ENCODE data around the gene NAGLU.
"Not testable (repeated sequence)": the region's sequence is repeated elsewhere in the genome, so short reads cannot be mapped to it uniquely, and the experiment has no call there.

Gene NAGLU

DNA sequence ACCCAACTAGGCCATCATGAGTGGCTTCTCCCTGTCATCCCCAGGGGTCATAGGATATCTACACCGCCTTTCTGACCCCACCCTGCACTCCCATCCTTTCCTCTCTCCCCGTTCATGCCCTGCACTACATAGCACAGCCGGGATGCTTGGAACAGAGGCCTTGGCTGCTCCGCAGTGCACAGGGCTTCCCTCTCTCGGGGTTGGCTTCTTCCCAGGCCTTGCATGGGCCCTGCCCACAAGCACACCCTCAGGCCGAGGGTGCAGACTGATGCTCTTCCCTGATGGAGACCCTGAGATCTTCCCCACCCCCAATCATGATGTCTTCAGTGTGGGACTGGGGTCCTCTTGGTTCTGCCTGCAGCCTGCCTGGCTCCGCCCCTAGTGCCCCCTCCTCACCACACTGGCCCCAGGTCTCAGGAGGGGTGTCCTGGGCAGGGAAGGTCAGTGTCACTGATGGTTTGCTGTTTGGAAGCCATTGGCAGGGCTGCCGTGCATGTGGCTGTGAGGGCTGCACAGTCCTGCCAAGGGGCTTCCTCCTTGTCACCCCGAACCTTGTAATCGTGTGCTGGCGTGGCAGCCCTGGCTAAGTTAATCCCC is 14.3 kb upstream of the NAGLU start:
- no peak for DNase-seq

DNA sequence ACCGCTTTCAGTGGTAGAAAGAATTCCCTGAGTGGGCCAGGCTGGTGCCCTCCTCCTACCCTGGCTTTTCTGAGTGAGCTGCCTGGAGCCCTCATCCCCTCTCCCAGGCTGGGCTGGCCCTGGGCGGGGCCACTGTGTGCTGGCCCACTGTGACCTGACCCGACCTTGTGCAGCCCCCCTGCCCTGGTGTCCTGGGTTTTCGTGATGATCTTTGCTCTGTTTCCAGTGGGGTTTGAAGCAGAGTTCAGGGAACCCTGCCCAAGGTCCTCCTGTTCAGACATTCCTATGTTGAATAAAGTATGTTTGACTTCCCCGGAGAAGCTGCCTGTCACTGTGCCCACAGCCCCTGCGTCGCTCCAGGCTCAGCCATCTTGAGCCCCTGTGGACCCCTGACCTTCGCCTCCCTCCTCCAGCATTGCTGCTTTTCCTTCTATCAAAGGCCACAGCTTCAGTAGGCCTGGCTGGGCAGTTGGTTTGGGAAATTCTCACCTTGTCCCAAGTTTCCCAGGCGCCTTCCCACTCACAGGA is 13.7 kb upstream of the NAGLU start:
- no peak for DNase-seq

DNA sequence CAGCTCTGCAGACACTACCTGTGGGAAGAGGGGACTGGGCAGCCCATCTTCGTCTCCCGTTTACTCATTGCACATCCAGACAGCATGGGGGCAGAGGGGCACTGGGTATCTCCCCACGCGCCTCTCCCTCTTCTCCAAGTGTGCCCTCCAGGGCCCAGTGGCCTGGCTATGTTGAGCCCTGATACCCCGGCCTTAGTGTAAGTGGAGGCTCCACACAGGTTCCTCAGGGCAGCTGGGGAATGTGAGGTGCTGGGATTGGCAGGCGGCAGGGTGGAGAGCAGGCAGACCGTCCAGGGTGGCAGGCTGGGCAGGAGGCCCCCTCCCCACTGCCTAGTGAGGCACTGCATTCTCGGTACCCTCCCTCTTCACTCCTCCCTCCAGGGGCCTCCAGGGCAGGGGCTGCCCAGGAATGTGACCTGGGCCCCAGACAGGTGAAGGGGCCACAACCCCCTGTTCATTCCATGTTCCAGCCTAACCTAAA is 13.2 kb upstream of the NAGLU start:
- no peak for DNase-seq

GRCh38 chr17:42525221-42525620 is 10.8 kb upstream of the NAGLU start:
- DNase-seq: no peak

GRCh38 chr17:42526031-42526444 is 10.0 kb upstream of the NAGLU start:
- DNase-seq: no peak

GRCh38 chr17:42527932-42528331 is 8.1 kb upstream of the NAGLU start:
- no peak for DNase-seq

GRCh38 chr17:42529061-42529460 is 7.0 kb upstream of the NAGLU start:
- DNase-seq: no peak

DNA sequence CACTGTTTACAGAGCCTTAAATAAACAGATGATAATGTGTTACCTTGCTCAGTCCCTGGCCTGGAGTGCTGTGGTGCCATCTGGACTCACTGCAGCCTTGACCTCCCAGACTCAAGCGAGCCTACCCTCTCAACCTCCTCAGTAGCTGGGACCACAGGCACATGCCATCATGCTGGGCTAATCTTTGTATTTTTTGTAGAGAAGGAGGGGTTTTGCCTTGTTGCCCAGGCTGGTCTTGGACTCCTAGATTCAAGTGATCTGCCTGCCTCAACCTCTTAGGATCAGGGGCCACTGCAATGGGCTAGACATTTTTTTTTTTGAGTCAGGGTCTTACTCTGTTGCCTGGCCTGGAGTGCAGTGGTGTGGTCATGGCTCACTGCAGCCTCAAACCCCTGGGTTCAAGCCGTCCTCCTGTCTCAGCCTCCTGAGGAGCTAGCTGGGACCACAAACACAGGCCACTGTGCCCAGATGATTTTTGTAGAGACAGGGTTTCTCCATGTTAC is 5.0 kb upstream of the NAGLU start:
- DNase-seq: no peak

- DNase-seq: no peak
Measured at GRCh38 chr17:42531455-42532354, 4.3 kb upstream of the NAGLU start.

GRCh38 chr17:42535155-42536047 is 640 bp upstream of the NAGLU start:
- no peak for DNase-seq

DNA sequence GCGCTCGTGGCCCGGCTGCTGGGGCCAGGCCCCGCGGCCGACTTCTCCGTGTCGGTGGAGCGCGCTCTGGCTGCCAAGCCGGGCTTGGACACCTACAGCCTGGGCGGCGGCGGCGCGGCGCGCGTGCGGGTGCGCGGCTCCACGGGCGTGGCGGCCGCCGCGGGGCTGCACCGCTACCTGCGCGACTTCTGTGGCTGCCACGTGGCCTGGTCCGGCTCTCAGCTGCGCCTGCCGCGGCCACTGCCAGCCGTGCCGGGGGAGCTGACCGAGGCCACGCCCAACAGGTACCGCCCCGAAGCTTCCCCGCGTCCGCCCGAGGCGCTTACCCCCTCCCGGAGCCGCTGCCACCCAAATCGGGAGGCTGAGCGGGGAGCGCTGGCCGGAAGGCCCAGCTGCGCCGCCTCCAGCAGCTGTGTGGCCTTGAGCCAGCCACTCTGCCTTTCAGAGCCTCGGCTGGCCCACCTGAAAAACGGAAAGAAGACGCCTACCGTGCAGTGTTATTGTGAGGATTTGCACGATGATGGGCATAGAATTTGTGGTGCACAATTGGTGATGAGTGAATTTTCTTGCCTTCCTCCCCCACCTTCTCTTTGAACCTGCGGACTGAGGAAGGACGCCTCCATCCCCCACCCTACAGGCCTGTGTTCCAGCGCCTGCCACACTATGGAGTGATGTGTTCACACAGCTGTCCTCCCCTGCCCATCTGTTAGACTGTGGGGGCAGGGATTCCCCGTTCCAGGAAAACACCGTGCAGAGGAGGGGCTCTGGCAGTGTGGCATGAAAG is 523 bp downstream of the NAGLU start:
- no peak for DNase-seq

GRCh38 chr17:42537156-42537805 is 1.2 kb downstream of the NAGLU start:
- no peak for DNase-seq

DNA sequence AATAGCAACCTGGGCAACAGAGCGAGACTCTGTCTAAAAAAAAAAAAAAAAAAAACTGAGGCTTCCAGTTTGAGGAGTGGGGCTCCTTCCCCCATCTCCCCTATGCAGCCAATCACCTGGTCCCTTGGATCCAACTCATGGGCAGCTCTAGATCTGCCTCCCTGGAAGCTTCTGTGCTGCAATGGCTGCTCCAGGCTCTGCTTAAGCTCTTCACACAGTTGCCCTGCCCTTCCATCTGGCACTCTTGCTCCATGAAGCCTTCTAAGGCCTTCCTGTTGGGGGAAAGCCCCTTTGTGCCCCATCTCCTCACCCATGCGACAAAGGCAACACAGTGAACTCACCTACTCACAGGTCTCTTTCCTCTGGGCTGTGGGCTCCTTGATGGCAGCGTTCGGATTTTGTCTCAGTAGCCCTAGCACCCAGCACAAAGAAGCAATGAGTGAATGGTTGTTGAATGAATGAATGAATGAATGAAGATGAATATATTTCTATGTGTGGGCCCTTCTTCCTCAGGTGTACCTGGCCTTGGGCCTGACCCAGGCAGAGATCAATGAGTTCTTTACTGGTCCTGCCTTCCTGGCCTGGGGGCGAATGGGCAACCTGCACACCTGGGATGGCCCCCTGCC is 1.9 kb downstream of the NAGLU start:
- no peak for DNase-seq

DNA sequence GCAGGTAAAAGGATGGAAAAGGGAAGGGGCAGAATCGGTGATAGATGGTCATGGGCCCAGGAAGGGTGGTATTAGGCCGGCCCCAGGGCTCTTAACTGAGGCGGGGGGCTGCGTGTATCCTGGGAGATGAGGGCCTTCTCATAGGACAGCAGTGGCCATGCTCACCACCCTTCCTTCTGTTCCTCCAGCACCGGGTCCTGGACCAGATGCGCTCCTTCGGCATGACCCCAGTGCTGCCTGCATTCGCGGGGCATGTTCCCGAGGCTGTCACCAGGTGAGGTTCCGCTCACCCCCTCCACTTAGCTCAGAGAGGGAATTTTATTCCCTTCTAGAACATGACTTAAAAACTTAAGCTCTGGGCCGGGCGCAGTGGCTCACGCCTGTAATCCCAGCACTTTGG is 2.4 kb downstream of the NAGLU start:
- DNase-seq: no peak

- not testable (repeated sequence) for DNase-seq
Measured at GRCh38 chr17:42540558-42540957, 4.5 kb downstream of the NAGLU start.

DNA sequence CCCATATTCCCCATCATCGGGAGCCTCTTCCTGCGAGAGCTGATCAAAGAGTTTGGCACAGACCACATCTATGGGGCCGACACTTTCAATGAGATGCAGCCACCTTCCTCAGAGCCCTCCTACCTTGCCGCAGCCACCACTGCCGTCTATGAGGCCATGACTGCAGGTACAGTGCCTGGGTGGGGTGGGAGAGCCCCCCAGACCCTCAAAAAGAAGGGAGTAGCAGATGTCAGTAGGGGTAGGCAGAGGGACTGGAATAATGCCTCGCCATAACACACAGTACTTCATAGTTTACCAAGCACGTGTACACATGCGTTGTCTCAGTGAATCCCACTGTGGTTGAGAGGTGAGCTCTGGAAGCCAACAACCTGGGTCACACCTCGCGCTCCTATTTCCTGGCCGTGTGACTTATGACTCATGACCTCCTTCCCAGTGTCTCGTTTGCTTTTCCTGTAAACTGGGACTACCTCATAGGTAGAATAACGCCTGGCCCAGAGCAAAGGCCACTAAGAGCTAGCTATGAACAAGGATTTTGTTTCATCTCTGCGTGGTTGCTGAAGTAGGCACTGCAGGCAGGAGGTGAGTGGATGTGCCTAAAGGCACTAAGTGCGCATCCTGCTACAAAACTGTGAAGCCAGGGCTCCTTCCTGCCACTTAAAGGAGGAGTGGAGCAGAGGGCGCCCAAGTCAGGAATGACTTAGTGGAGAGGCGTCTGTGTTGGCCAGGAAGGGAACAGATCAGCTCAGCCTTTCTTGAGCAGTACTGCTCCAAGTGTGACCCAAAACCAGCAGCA is 5.2 kb downstream of the NAGLU start:
- DNase-seq: no peak

DNA sequence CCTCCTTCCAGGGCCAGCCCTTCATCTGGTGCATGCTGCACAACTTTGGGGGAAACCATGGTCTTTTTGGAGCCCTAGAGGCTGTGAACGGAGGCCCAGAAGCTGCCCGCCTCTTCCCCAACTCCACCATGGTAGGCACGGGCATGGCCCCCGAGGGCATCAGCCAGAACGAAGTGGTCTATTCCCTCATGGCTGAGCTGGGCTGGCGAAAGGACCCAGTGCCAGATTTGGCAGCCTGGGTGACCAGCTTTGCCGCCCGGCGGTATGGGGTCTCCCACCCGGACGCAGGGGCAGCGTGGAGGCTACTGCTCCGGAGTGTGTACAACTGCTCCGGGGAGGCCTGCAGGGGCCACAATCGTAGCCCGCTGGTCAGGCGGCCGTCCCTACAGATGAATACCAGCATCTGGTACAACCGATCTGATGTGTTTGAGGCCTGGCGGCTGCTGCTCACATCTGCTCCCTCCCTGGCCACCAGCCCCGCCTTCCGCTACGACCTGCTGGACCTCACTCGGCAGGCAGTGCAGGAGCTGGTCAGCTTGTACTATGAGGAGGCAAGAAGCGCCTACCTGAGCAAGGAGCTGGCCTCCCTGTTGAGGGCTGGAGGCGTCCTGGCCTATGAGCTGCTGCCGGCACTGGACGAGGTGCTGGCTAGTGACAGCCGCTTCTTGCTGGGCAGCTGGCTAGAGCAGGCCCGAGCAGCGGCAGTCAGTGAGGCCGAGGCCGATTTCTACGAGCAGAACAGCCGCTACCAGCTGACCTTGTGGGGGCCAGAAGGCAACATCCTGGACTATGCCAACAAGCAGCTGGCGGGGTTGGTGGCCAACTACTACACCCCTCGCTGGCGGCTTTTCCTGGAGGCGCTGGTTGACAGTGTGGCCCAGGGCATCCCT is 7.4 kb downstream of the NAGLU start:
- no peak for DNase-seq

- DNase-seq: no peak
Measured at GRCh38 chr17:42544874-42545283, 8.8 kb downstream of the NAGLU start.
